BJ (cell line): ENCODE measurements around the gene ITSN1. TPM values are rescaled to one million over a fixed set of nuclear protein-coding genes. Genes with fewer than 3 reads are reported as not detected.
"Not testable (repeated sequence)": the region's sequence is repeated elsewhere in the genome, so short reads cannot be mapped to it uniquely, and the experiment has no call there.

Experiments used
- CTCF ChIA-PET: fragments of 350-600 bp; formaldehyde crosslinking; extraction: SDS; loops from one replicate; lab custom pipeline; 2021; ENCODE audit warnings: antibody characterized with exemption, inconsistent platforms; lab: Yijun Ruan, JAX
- POLR2A ChIA-PET: fragments of 300-600 bp; sonication (Branson Sonifier 250); formaldehyde crosslinking; extraction: SDS; loops from one replicate; lab custom pipeline; 2021; ENCODE audit warnings: antibody characterized with exemption; lab: Charles Lee
- DNase-seq: peaks from one replicate; pipeline ENCODE4 v3.0.0-alpha.2; 2011; ENCODE audit warnings: low read depth
- H3K27me3 ChIP-seq: 2 replicates; pipeline ENCODE4 v1.6.0; 2011; ENCODE audit warnings: low read length; ENCODE audit not compliant: control insufficient read depth, insufficient read depth
- H3K36me3 ChIP-seq: 2 replicates; pipeline ENCODE4 v1.5.1; 2011; ENCODE audit warnings: low read length; ENCODE audit not compliant: control insufficient read depth, insufficient read depth
- H3K4me3 ChIP-seq: 2 replicates; pipeline ENCODE4 v1.5.1; 2011; ENCODE audit warnings: low read depth, mild to moderate bottlenecking, control low read depth, low read length
- CTCF ChIP-seq: IDR thresholded peaks from 2 replicates; pipeline ENCODE4 v1.5.1; 2011; ENCODE audit warnings: low read depth, mild to moderate bottlenecking, control low read depth, inconsistent platforms, low read length, moderate library complexity; ENCODE audit not compliant: insufficient read depth
- polyA minus RNA-seq: library from RNA; depleted of rRNA, polyadenylated mRNA; stranded (reverse); fragments of >200 nt; gene quantifications from 2 replicates; pipeline ENCODE4 v1.2.3, GENCODE V29; 2011; rRNA and poly(A)+ RNA removed
- polyA plus RNA-seq: library from polyadenylated mRNA; depleted of rRNA; stranded (reverse); fragments of >200 nt; gene quantifications from 2 replicates; pipeline ENCODE4 v1.2.3, GENCODE V29; 2011; rRNA removed

Gene ITSN1
- polyA plus RNA-seq (56.2 and 68.4 TPM in 2 replicates), polyA minus RNA-seq (52.1 and 55.5 TPM in 2 replicates)

- CTCF ChIA-PET: no interaction called here
- POLR2A ChIA-PET: interaction anchor here (0.5 kb wide), 1 partner anchor 122 kb away, joined by 3 read pairs; no protein-coding TSS in a partner anchor
- TF ChIP-seq CTCF: no peak
Measured at GRCh38 chr21:33642027-33642895, at the start of gene ITSN1. TSS of gene ITSN1 (plus strand) at chr21:33642501. CDS start at chr21:33718829, 76,328 bp downstream.

GRCh38 chr21:33598051-33598450, 44.2 kb upstream of the ITSN1 start:
- TF ChIP-seq CTCF: no peak
- ChIA-PET POLR2A (no interaction called here), CTCF (interaction anchor here (2.2 kb wide), 1 partner anchor 9 kb away, joined by 6 read pairs; no protein-coding TSS in a partner anchor)
- no peak for DNase-seq
- Histone ChIP-seq H3K27me3 (no peaks in the 10 kb centered on the region), H3K36me3 (peaks cover 8% of the 10 kb centered on the region), H3K4me3 (no peak overlapping the region)

More at GRCh38 chr21:33642027-33642895, at the start of gene ITSN1:
- H3K27me3 ChIP-seq: no peaks in the 10 kb centered on the region
- H3K4me3 ChIP-seq: peak within 1 kb of the TSS; percentile 84
- H3K36me3 ChIP-seq: no peaks in the 10 kb centered on the region
- peak; percentile 97 for DNase-seq

- Histone ChIP-seq H3K4me3 (no peak overlapping the region), H3K36me3 (peaks cover 4% of the 10 kb centered on the region), H3K27me3 (no peaks in the 10 kb centered on the region)
- no peak for DNase-seq
- POLR2A ChIA-PET: no interaction called here
- CTCF ChIA-PET: no interaction called here
- TF ChIP-seq CTCF: no peak
Measured at GRCh38 chr21:33608559-33608958, 33.7 kb upstream of the ITSN1 start.

GRCh38 chr21:33611006-33611744, 31.1 kb upstream of the ITSN1 start:
- H3K36me3 ChIP-seq: peaks cover 5% of the 10 kb centered on the region
- DNase-seq: no peak
- no peaks in the 10 kb centered on the region for H3K27me3 ChIP-seq
- POLR2A ChIA-PET: no interaction called here
- CTCF ChIA-PET: interaction anchor here (0.7 to 1.2 kb wide), 3 partner anchors 20 to 283 kb away, joined by 3 to 4 read pairs (median 3); no protein-coding TSS in a partner anchor
- TF ChIP-seq CTCF: no peak
- no peak overlapping the region for H3K4me3 ChIP-seq

GRCh38 chr21:33617565-33617964, 24.7 kb upstream of the ITSN1 start:
- CTCF ChIA-PET: interaction anchor here (1.7 kb wide), 1 partner anchor 12 kb away, joined by 5 read pairs; no protein-coding TSS in a partner anchor
- POLR2A ChIA-PET, DNase-seq, H3K27me3 ChIP-seq, H3K36me3 ChIP-seq, H3K4me3 ChIP-seq: not testable (repeated sequence)
